Fibroblast of lung (primary cell): Measurements from ENCODE around the gene FAM20C. TPM values are rescaled to one million over a fixed set of nuclear protein-coding genes. Genes with fewer than 3 reads are reported as not detected.

Experiments
- DNase-seq, 2 donors: peaks; one replicate each; pipeline versions ENCODE4 v3.0.0 to v3.0.0-alpha.2; 2010; ENCODE audit warnings: low read depth in 2 of 2
- H2AFZ ChIP-seq: 2 replicates; pipeline ENCODE4 v1.5.1; 2012; ENCODE audit warnings: low read length, control low read depth, inconsistent platforms
- H3K27ac ChIP-seq: 2 replicates; pipeline ENCODE4 v1.5.1; 2011; ENCODE audit warnings: low read length, control low read depth; ENCODE audit not compliant: insufficient read depth
- H3K27me3 ChIP-seq: 2 replicates; pipeline ENCODE4 v1.5.1; 2011; ENCODE audit warnings: mild to moderate bottlenecking, low read length; ENCODE audit not compliant: control insufficient read depth, insufficient read depth
- H3K36me3 ChIP-seq: 2 replicates; pipeline ENCODE4 v1.5.1; 2011; ENCODE audit warnings: low read length; ENCODE audit not compliant: control insufficient read depth, insufficient read depth
- H3K4me1 ChIP-seq: 2 replicates; pipeline ENCODE4 v1.5.1; 2011; ENCODE audit warnings: low read length; ENCODE audit not compliant: control insufficient read depth, insufficient read depth; ENCODE audit errors: extremely low read depth
- H3K4me2 ChIP-seq: 2 replicates; pipeline ENCODE4 v1.5.1; 2011; ENCODE audit warnings: low read length, control low read depth; ENCODE audit not compliant: insufficient read depth; ENCODE audit errors: extremely low read depth
- H3K4me3 ChIP-seq, 4 experiments: fragments of 200-600 bp in 1 of 4; sonication (generic) in 1 of 4; replicated peaks in 1 of 4; 2 replicates each; pipeline ENCODE4 v1.5.1; 2011 to 2016; ENCODE audit warnings: low read length in 4 of 4, low read depth in 3 of 4, mild to moderate bottlenecking in 3 of 4, control low read depth in 2 of 4, inconsistent platforms in 1 of 4, mixed read lengths in 1 of 4; ENCODE audit not compliant: insufficient read depth in 1 of 4; ENCODE audit errors: control extremely low read depth in 1 of 4
- H3K79me2 ChIP-seq: 2 replicates; pipeline ENCODE4 v1.5.1; 2012; ENCODE audit warnings: mild to moderate bottlenecking, low read length, inconsistent platforms; ENCODE audit not compliant: control insufficient read depth, insufficient read depth
- H3K9ac ChIP-seq: 2 replicates; pipeline ENCODE4 v1.5.1; 2011; ENCODE audit warnings: mild to moderate bottlenecking, low read length, control low read depth; ENCODE audit not compliant: insufficient read depth
- H3K9me3 ChIP-seq: 2 replicates; pipeline ENCODE4 v1.5.1; 2012; ENCODE audit warnings: low read depth, low read length; ENCODE audit not compliant: control insufficient read depth, insufficient read depth
- H4K20me1 ChIP-seq: 2 replicates; pipeline ENCODE4 v1.5.1; 2011; ENCODE audit warnings: low read length; ENCODE audit not compliant: control insufficient read depth, insufficient read depth; ENCODE audit errors: extremely low read depth
- EZH2 ChIP-seq: IDR thresholded peaks from 2 replicates; pipeline ENCODE4 v1.5.1; 2012; ENCODE audit warnings: low read length, control low read depth, mild to moderate bottlenecking; ENCODE audit errors: missing control alignments
- polyA plus RNA-seq, 2 donors: library from polyadenylated mRNA; depleted of rRNA in 1 of 2; stranded (reverse) in 1 of 2; unstranded in 1 of 2; fragments of >200 nt; gene quantifications; 2 replicates each; pipeline ENCODE4 v1.2.1, GENCODE V29; 2011 to 2012; ENCODE audit warnings: missing spikeins in 1 of 2
- total RNA-seq: library from RNA; depleted of rRNA; stranded (reverse); fragments of >200 nt; gene quantifications from 2 replicates; pipeline ENCODE4 v1.2.1, GENCODE V29; 2014
- TF ChIP-seq, protein P1 (sequence below), 2 donors: IDR thresholded peaks in 1 of 2; conservative IDR thresholded peaks in 1 of 2; 1 replicate in 1 of 2; 2 replicates in 1 of 2; pipeline ENCODE4 v1.5.1; 2011 to 2012; ENCODE audit warnings: low read length in 2 of 2, control low read depth in 1 of 2, inconsistent platforms in 1 of 2, low read depth in 1 of 2, mild to moderate bottlenecking in 1 of 2

The FAM20C gene
- total and polyA plus RNA-seq, 2 donors (not counting 1 experiment from before 2014, with no cell fraction given): 31.8 to 70.7 TPM

DNA sequence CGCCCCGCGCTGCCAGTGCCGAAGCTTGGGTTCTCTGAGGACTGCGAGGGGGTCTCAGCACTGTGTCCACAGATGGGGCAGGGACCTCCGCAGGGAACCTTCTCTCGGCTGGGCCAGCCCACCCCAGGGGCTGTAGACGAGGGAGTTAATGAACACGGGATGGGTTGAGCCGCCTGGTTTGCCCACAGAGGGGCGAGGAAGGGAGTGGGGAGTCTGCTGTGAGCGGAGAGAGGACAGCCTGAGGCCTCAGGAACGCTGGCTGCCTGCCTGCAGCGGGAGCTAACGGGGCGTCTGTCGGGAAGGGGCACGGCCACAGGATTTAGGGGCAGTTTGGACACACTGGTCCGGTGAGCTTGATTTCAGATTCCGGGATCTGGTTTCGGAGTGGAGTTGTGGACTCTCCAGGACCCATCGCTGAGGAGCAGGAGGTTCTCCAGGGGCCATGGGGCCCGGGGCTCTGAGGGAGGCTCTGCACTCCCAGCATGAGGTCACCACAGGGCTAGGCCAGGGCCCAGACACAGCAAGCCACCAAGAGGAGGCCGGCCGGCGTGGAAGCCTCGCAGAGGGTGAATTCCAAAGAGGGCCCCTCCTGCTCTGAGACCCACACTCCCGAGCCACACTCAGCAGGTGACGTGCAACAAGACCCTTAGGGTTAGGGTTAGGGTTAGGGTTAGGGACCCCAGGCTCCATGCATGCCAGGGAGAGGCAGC, 19.0 kb upstream of the FAM20C start:
- Histone ChIP-seq H3K36me3 (no peaks in the 10 kb centered on the region), H2AFZ (no peak overlapping the region), H3K4me2 (no peak overlapping the region), H3K27ac (no peak overlapping the region), H3K9ac (no peak overlapping the region), H3K4me3 (no peak overlapping the region), H3K79me2 (no peaks in the 10 kb centered on the region), H4K20me1 (no peaks in the 10 kb centered on the region), H3K27me3 (no peaks in the 10 kb centered on the region), H3K4me1 (no peaks in the 10 kb centered on the region), H3K9me3 (no peaks in the 10 kb centered on the region)
- no peak for DNase-seq
- TF ChIP-seq, protein P1, sequence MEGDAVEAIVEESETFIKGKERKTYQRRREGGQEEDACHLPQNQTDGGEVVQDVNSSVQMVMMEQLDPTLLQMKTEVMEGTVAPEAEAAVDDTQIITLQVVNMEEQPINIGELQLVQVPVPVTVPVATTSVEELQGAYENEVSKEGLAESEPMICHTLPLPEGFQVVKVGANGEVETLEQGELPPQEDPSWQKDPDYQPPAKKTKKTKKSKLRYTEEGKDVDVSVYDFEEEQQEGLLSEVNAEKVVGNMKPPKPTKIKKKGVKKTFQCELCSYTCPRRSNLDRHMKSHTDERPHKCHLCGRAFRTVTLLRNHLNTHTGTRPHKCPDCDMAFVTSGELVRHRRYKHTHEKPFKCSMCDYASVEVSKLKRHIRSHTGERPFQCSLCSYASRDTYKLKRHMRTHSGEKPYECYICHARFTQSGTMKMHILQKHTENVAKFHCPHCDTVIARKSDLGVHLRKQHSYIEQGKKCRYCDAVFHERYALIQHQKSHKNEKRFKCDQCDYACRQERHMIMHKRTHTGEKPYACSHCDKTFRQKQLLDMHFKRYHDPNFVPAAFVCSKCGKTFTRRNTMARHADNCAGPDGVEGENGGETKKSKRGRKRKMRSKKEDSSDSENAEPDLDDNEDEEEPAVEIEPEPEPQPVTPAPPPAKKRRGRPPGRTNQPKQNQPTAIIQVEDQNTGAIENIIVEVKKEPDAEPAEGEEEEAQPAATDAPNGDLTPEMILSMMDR (conservative IDR thresholded peaks at IDR 0.05 in 1 of 2, IDR thresholded peaks at IDR 0.05 in 1 of 2; ENCODE audit: low read depth in 1 of 2, low read length in 2 of 2): no peak
- TF ChIP-seq EZH2: no peak

DNA sequence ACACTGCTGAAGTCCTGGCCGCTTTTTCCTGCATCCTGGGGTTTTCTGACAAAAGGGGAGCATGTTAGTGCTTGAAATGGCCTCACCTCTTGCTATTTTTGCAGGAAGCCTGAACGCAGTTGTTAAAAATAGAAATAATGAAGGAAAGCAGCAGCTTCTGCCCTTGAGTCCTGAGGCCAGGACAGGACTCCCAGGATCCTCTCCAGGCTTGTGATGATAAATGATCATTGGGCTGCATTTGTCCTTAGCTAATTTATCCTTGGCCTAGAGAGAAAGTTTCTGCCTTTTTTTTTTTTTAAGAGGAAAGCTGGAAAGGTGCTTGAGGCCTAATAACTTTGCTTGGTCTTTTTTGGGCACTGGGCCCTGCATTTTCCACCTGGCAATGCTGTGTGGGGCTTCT, 17.7 kb upstream of the FAM20C start:
- DNase-seq: no peak
- no peaks in the 10 kb centered on the region for H3K36me3 ChIP-seq
- TF ChIP-seq, protein P1 (conservative IDR thresholded peaks at IDR 0.05 in 1 of 2, IDR thresholded peaks at IDR 0.05 in 1 of 2; ENCODE audit: low read depth in 1 of 2, low read length in 2 of 2): no peak
- TF ChIP-seq EZH2: no peak
- no peaks in the 10 kb centered on the region for H3K4me1 ChIP-seq
- H3K27me3 ChIP-seq: no peaks in the 10 kb centered on the region
- H3K4me3 ChIP-seq: no peak overlapping the region
- no peaks in the 10 kb centered on the region for H3K9me3 ChIP-seq
- H4K20me1 ChIP-seq: no peaks in the 10 kb centered on the region
- no peak overlapping the region for H3K4me2 ChIP-seq
- H3K27ac ChIP-seq: no peak overlapping the region
- no peak overlapping the region for H2AFZ ChIP-seq
- no peaks in the 10 kb centered on the region for H3K79me2 ChIP-seq
- no peak overlapping the region for H3K9ac ChIP-seq

- no peak for TF ChIP-seq EZH2
- TF ChIP-seq, protein P1 (conservative IDR thresholded peaks at IDR 0.05 in 1 of 2, IDR thresholded peaks at IDR 0.05 in 1 of 2; ENCODE audit: low read depth in 1 of 2, low read length in 2 of 2): no peak
- no peak overlapping the region for H3K4me2 ChIP-seq
- H2AFZ ChIP-seq: no peak overlapping the region
- no peaks in the 10 kb centered on the region for H4K20me1 ChIP-seq
- H3K79me2 ChIP-seq: no peaks in the 10 kb centered on the region
- H3K27ac ChIP-seq: no peak overlapping the region
- no peaks in the 10 kb centered on the region for H3K4me1 ChIP-seq
- no peak overlapping the region for H3K4me3 ChIP-seq
- H3K9me3 ChIP-seq: no peaks in the 10 kb centered on the region
- H3K9ac ChIP-seq: no peak overlapping the region
- no peaks in the 10 kb centered on the region for H3K27me3 ChIP-seq
- no peaks in the 10 kb centered on the region for H3K36me3 ChIP-seq
- no peak for DNase-seq
Observed at GRCh38 chr7:175955-176354, 16.4 kb upstream of the FAM20C start.
